Measurements from ENCODE around the gene UTP4.

GRCh38 chr16:69083306-69083941 is 49.0 kb upstream of the UTP4 start:
- TF ChIP-seq POLR2A (IDR thresholded peaks at IDR 0.05) (no peak), CTCF (IDR thresholded peaks at IDR 0.05) (no peak)

Measured in lower leg skin (tissue), 3 donors.